Naive thymus-derived CD4-positive, alpha-beta T cell (primary cell): ENCODE measurements around the gene ZBTB11. TPM values are rescaled to one million over a fixed set of nuclear protein-coding genes. Genes with fewer than 3 reads are reported as not detected.

ENCODE experiments used
- ATAC-seq: fragments of 150-1000 bp; cut with Tn5 transposase; 2 replicates; pipeline ENCODE4 v1.10.0; 2021; ENCODE audit warnings: mild to moderate bottlenecking, moderate library complexity
- CTCF ChIA-PET: fragments of 350-600 bp; sonication (Branson Sonifier 250); formaldehyde crosslinking; loops from one replicate; lab custom pipeline; 2021; ENCODE audit warnings: antibody characterized with exemption; lab: Charles Lee
- POLR2A ChIA-PET: fragments of 350-600 bp; sonication (Branson Sonifier 250); formaldehyde crosslinking; loops from one replicate; lab custom pipeline; 2021; ENCODE audit warnings: antibody characterized with exemption, inconsistent platforms; lab: Charles Lee
- DNase-seq, 9 donors: peaks; one replicate each; pipeline versions ENCODE4 v3.0.0 to v3.0.0-alpha.2; 2020 to 2022; ENCODE audit warnings: mixed read lengths in 1 of 9
- H3K27ac ChIP-seq: one replicate; pipeline ENCODE4 v1.7.0; 2013; ENCODE audit warnings: mild to moderate bottlenecking, low read depth, low read length, moderate library complexity
- H3K27me3 ChIP-seq, 2 donors: one replicate each; pipeline ENCODE4 v1.7.0; 2013; ENCODE audit warnings: low read length in 2 of 2, mild to moderate bottlenecking in 2 of 2, moderate library complexity in 2 of 2; ENCODE audit not compliant: control insufficient read depth in 2 of 2, insufficient read depth in 2 of 2
- H3K36me3 ChIP-seq, 3 experiments: 1 replicate in 2 of 3; 2 replicates in 1 of 3; pipeline ENCODE4 v1.7.0; 2013; ENCODE audit warnings: low read length in 3 of 3, mild to moderate bottlenecking in 3 of 3, moderate library complexity in 1 of 3; ENCODE audit not compliant: insufficient read depth in 3 of 3, control insufficient read depth in 2 of 3
- H3K4me1 ChIP-seq, 2 donors: one replicate each; pipeline ENCODE4 v1.7.0; 2013; ENCODE audit warnings: low read length in 2 of 2, mild to moderate bottlenecking in 2 of 2, moderate library complexity in 1 of 2; ENCODE audit not compliant: control insufficient read depth in 2 of 2, insufficient read depth in 2 of 2
- H3K4me3 ChIP-seq: 2 replicates; pipeline ENCODE4 v1.7.0; 2013; ENCODE audit warnings: mild to moderate bottlenecking, low read length
- H3K9me3 ChIP-seq, 3 experiments: 1 replicate in 2 of 3; 2 replicates in 1 of 3; pipeline ENCODE4 v1.7.0; 2013; ENCODE audit warnings: low read length in 3 of 3; ENCODE audit not compliant: control insufficient read depth in 2 of 3
- H3K27ac Mint-ChIP-seq, 9 donors: one replicate each; pipeline ENCODE4 v1.8.0; 2020 to 2022; ENCODE audit warnings: mixed read lengths in 9 of 9, mild to moderate bottlenecking in 8 of 9, moderate library complexity in 5 of 9, inconsistent platforms in 2 of 9
- H3K27me3 Mint-ChIP-seq, 5 donors: one replicate each; pipeline ENCODE4 v1.8.0; 2021 to 2022; ENCODE audit warnings: mixed read lengths in 5 of 5, mild to moderate bottlenecking in 1 of 5
- H3K36me3 Mint-ChIP-seq, 5 donors: one replicate each; pipeline ENCODE4 v1.8.0; 2020 to 2022; ENCODE audit warnings: mixed read lengths in 5 of 5, mild to moderate bottlenecking in 3 of 5, inconsistent platforms in 1 of 5
- H3K4me1 Mint-ChIP-seq, 7 donors: one replicate each; pipeline ENCODE4 v1.8.0; 2020 to 2022; ENCODE audit warnings: mixed read lengths in 7 of 7, mild to moderate bottlenecking in 3 of 7, inconsistent platforms in 1 of 7
- H3K4me3 Mint-ChIP-seq, 10 donors: one replicate each; pipeline ENCODE4 v1.8.0; 2020 to 2022; ENCODE audit warnings: mild to moderate bottlenecking in 10 of 10, mixed read lengths in 10 of 10, moderate library complexity in 6 of 10, inconsistent platforms in 2 of 10
- H3K9me3 Mint-ChIP-seq, 11 donors: one replicate each; pipeline ENCODE4 v1.8.0; 2020 to 2022; ENCODE audit warnings: mixed read lengths in 11 of 11, mild to moderate bottlenecking in 4 of 11, inconsistent platforms in 1 of 11, moderate library complexity in 1 of 11
- intact Hi-C, 2 donors: fragments of 100-400 bp; cut with micrococcal nuclease; formaldehyde crosslinking; loops; one replicate each; pipeline ENCODE4 v1.15.1; 2023
- polyA plus RNA-seq, 2 donors: library from polyadenylated mRNA; unstranded; fragments of 300-500 nt; fragmentation: Illumina TruSeq; gene quantifications; one replicate each; pipeline ENCODE4 v1.2.3, GENCODE V29; 2021
- total RNA-seq, 6 experiments: library from RNA in 5 of 6; stranded (reverse) in 5 of 6; gene quantifications; 1 replicate in 5 of 6; 2 replicates in 1 of 6; pipeline ENCODE4 v1.2.3 and lab custom pipeline; 2021 to 2026

The ZBTB11 gene
- total and polyA plus RNA-seq, 7 experiments from 2014 or later: 10.5 to 68.2 (median 52.1) TPM

- no peaks in the 10 kb centered on the region for H3K27me3 Mint-ChIP-seq
- peaks cover 26 to 52% (median 44%) of the 10 kb centered on the region in 7 donors for H3K4me1 Mint-ChIP-seq
- Histone ChIP-seq H3K9me3 (no peaks in the 10 kb centered on the region), H3K27ac (peak overlapping the region; percentile 67), H3K27me3 (no peaks in the 10 kb centered on the region), H3K4me3 (peak overlapping the region; percentile 38), H3K36me3 (peaks cover 0 to 5% (median 0%) of the 10 kb centered on the region in 3 experiments), H3K4me1 (peaks cover 25 to 30% of the 10 kb centered on the region in 2 donors)
- H3K27ac Mint-ChIP-seq: peak overlapping the region; percentile 60 to 94 (median 88)
- DNase-seq (peak in 7 of 9 donors; percentile 10 to 54 (median 35)), ATAC-seq (no peak)
- no peaks in the 10 kb centered on the region for H3K9me3 Mint-ChIP-seq
- peaks cover under 1 to 6% (median 4%) of the 10 kb centered on the region in 5 donors for H3K36me3 Mint-ChIP-seq
- ChIA-PET CTCF (interaction anchor here (0.6 to 1.3 kb wide), 2 partner anchors 34 to 92 kb away, joined by 3 to 4 read pairs; no protein-coding TSS in a partner anchor), POLR2A (interaction anchor here (0.6 to 2.5 kb wide), 12 partner anchors 14 to 331 kb away, joined by 3 to 17 read pairs (median 3); partner anchors contain the start of genes NFKBIZ, NXPE3, PCNP and RPL24)
- intact Hi-C loops: loop anchor here in 1 of 2 donors (1.0 to 5.0 kb wide), 2 partner anchors 27 to 215 kb away; no protein-coding TSS in a partner anchor
- H3K4me3 Mint-ChIP-seq: peak overlapping the region; percentile 37 to 81 (median 68)
Measured at GRCh38 chr3:101722394-101723173, 45.7 kb upstream of the ZBTB11 start.

- Mint-ChIP-seq H3K9me3 (no peaks in the 10 kb centered on the region), H3K27me3 (no peaks in the 10 kb centered on the region), H3K27ac (peak overlapping the region; percentile 60 to 94 (median 88)), H3K4me1 (peaks cover 26 to 47% (median 38%) of the 10 kb centered on the region in 7 donors), H3K36me3 (peaks cover 0 to 3% (median 0%) of the 10 kb centered on the region in 5 donors), H3K4me3 (peak overlapping the region; percentile 0 to 85 (median 52))
- peak in 5 of 9 donors; percentile 10 to 30 (median 15) for DNase-seq
- ATAC-seq: no peak
- no peaks in the 10 kb centered on the region for H3K27me3 ChIP-seq
- H3K9me3 ChIP-seq: no peaks in the 10 kb centered on the region
- peak overlapping the region; percentile 67 for H3K27ac ChIP-seq
- H3K36me3 ChIP-seq: peaks cover 0 to 5% (median 0%) of the 10 kb centered on the region in 3 experiments
- peak overlapping the region; percentile 3 for H3K4me3 ChIP-seq
- CTCF ChIA-PET: interaction anchor here (0.6 to 1.3 kb wide), 4 partner anchors 24 to 65 kb away, joined by 3 to 4 read pairs (median 3); no protein-coding TSS in a partner anchor
- H3K4me1 ChIP-seq: peaks cover 25 to 28% of the 10 kb centered on the region in 2 donors
- intact Hi-C loops: loop anchor here in 1 of 2 donors (2.0 to 5.0 kb wide), 2 partner anchors 14 to 216 kb away; no protein-coding TSS in a partner anchor
- POLR2A ChIA-PET: interaction anchor here (0.9 to 2.5 kb wide), 9 partner anchors 9 to 128 kb away, joined by 3 to 17 read pairs (median 5); partner anchors contain the start of genes NFKBIZ, NXPE3, RPL24 and ZBTB11
Measured at GRCh38 chr3:101720851-101721840, 44.2 kb upstream of the ZBTB11 start.

- Histone ChIP-seq H3K27me3 (no peaks in the 10 kb centered on the region), H3K4me3 (no peak overlapping the region), H3K27ac (no peak overlapping the region), H3K36me3 (no peaks in the 10 kb centered on the region), H3K4me1 (peaks cover 23 to 25% of the 10 kb centered on the region in 2 donors), H3K9me3 (no peaks in the 10 kb centered on the region)
- H3K36me3 Mint-ChIP-seq: peaks cover 0 to 3% (median 0%) of the 10 kb centered on the region in 5 donors
- peak overlapping the region in 1 of 10 donors; percentile 21 for H3K4me3 Mint-ChIP-seq
- ChIA-PET CTCF (interaction anchor here (0.6 kb wide), 2 partner anchors 45 to 88 kb away, joined by 3 to 5 read pairs; no protein-coding TSS in a partner anchor), POLR2A (interaction anchor here (0.9 to 1.4 kb wide), 4 partner anchors 34 to 65 kb away, joined by 3 to 4 read pairs (median 3); partner anchors contain the start of genes NXPE3 and RPL24)
- H3K9me3 Mint-ChIP-seq: no peaks in the 10 kb centered on the region
- peaks cover 26 to 37% (median 30%) of the 10 kb centered on the region in 7 donors for H3K4me1 Mint-ChIP-seq
- H3K27ac Mint-ChIP-seq: peak overlapping the region in 4 of 9 donors; percentile 28 to 90 (median 58)
- H3K27me3 Mint-ChIP-seq: no peaks in the 10 kb centered on the region
- DNase-seq: no peak
- no peak for ATAC-seq
- intact Hi-C loops: loop anchor here in 1 of 2 donors (2.0 to 5.0 kb wide), 2 partner anchors 13 to 218 kb away; no protein-coding TSS in a partner anchor
Measured at GRCh38 chr3:101719604-101720185, 42.8 kb upstream of the ZBTB11 start.

- ATAC-seq: no peak
- Histone ChIP-seq H3K4me1 (peaks cover 18% of the 10 kb centered on the region in 2 donors), H3K36me3 (no peaks in the 10 kb centered on the region), H3K9me3 (no peaks in the 10 kb centered on the region), H3K27ac (no peak overlapping the region), H3K27me3 (no peaks in the 10 kb centered on the region), H3K4me3 (no peak overlapping the region)
- H3K9me3 Mint-ChIP-seq: no peaks in the 10 kb centered on the region
- H3K4me3 Mint-ChIP-seq: no peak overlapping the region
- peaks cover 0 to 3% (median 0%) of the 10 kb centered on the region in 5 donors for H3K36me3 Mint-ChIP-seq
- ChIA-PET POLR2A (interaction anchor here (1.0 to 1.4 kb wide), 2 partner anchors 41 to 67 kb away, joined by 3 read pairs; no protein-coding TSS in a partner anchor), CTCF (interaction anchor here (0.7 kb wide), 1 partner anchor 84 kb away, joined by 3 read pairs; no protein-coding TSS in a partner anchor)
- H3K27me3 Mint-ChIP-seq: no peaks in the 10 kb centered on the region
- peaks cover 18 to 28% (median 21%) of the 10 kb centered on the region in 7 donors for H3K4me1 Mint-ChIP-seq
- no peak overlapping the region for H3K27ac Mint-ChIP-seq
- intact Hi-C loops: no loop called here
- DNase-seq: no peak
Measured at GRCh38 chr3:101718455-101718854, 41.5 kb upstream of the ZBTB11 start.

GRCh38 chr3:101709126-101709525 is 32.2 kb upstream of the ZBTB11 start:
- Histone ChIP-seq H3K27me3 (no peaks in the 10 kb centered on the region), H3K4me1 (no peaks in the 10 kb centered on the region), H3K36me3 (no peaks in the 10 kb centered on the region), H3K4me3 (no peak overlapping the region), H3K9me3 (no peaks in the 10 kb centered on the region), H3K27ac (no peak overlapping the region)
- Mint-ChIP-seq H3K9me3 (peaks cover 0 to 1% (median 0%) of the 10 kb centered on the region in 11 donors), H3K27me3 (peaks cover 0 to 5% (median 0%) of the 10 kb centered on the region in 5 donors), H3K36me3 (peaks cover 0 to 1% (median 0%) of the 10 kb centered on the region in 5 donors), H3K4me3 (no peak overlapping the region), H3K27ac (no peak overlapping the region), H3K4me1 (no peaks in the 10 kb centered on the region)
- DNase-seq (no peak), ATAC-seq (no peak)
- CTCF ChIA-PET: no interaction called here
- intact Hi-C loops: no loop called here
- POLR2A ChIA-PET: interaction anchor here (1.1 kb wide), 2 partner anchors 13 to 120 kb away, joined by 3 to 4 read pairs; no protein-coding TSS in a partner anchor
